WTC11 (cell line): ENCODE measurements around the gene IFRD1.

Source experiments
- CTCF ChIP-seq: fragments of 200-600 bp; IDR thresholded peaks from 2 replicates; pipeline ENCODE4 v1.8.0; 2022; ENCODE audit warnings: antibody characterized with exemption
- ELF4 ChIP-seq: sonication (generic); formaldehyde crosslinking; IDR thresholded peaks from 2 replicates; pipeline ENCODE4 v1.8.1; 2022; ENCODE audit warnings: low read depth, mild to moderate bottlenecking, moderate library complexity, missing genetic modification reagents
- USF2 ChIP-seq: sonication (generic); formaldehyde crosslinking; IDR thresholded peaks from 2 replicates; pipeline ENCODE4 v1.8.1; 2023; ENCODE audit warnings: mild to moderate bottlenecking, missing genetic modification reagents, moderate library complexity
- TF ChIP-seq, protein P1 (sequence below): sonication (generic); formaldehyde crosslinking; IDR thresholded peaks from 2 replicates; pipeline ENCODE4 v1.8.1; 2022; ENCODE audit warnings: missing genetic modification reagents, borderline replicate concordance

DNA sequence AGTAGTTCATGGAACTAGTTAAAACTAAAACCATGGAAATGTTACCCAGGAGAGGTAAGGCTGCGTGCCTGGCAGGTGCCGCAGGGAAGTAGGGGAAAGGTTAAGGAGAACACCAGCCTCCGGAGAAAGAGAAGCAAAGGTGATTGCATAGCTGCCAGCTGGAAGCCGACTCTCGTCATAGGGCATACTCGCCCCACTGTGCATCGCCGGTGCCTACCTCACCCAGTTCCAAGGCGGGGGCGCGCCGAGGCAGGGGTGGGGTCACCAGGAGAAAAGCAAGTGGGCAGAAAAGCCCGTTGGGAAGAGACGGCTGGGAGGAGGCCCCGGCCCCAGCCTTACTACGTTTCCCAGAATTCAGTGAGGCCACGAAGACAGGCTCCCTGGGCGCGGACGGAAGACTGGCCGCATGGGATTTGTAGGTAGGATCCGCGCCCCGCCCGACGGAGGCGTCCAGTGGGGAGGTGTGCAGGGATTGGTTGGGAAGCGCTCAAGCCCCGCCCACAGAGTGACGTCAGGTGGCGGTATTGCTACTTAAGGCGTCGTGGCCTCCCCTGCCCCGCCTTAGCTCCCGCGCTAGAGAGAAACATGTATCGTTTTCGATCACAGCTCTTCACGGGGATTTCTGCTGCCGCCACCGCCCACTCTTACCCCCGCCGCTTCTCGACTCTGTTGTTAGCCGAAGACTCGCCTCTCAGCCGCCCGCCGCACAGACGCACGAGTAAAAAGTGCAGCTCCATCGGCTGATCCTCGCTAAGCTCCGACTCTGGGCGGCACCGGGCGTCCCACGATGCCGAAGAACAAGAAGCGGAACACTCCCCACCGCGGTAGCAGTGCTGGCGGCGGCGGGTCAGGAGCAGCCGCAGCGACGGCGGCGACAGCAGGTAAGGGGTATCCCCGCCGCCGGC lies at the start of gene IFRD1:
- TF ChIP-seq ELF4 (no peak), USF2 (CRISPR knock-in tag) (no peak), CTCF (no peak)
- TF ChIP-seq, protein P1, sequence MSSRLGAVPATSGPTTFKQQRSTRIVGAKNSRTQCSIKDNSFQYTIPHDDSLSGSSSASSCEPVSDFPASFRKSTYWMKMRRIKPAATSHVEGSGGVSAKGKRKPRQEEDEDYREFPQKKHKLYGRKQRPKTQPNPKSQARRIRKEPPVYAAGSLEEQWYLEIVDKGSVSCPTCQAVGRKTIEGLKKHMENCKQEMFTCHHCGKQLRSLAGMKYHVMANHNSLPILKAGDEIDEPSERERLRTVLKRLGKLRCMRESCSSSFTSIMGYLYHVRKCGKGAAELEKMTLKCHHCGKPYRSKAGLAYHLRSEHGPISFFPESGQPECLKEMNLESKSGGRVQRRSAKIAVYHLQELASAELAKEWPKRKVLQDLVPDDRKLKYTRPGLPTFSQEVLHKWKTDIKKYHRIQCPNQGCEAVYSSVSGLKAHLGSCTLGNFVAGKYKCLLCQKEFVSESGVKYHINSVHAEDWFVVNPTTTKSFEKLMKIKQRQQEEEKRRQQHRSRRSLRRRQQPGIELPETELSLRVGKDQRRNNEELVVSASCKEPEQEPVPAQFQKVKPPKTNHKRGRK (CRISPR knock-in tag) = 0 out of 2 replicates have a peak, but pooled peaks have one; percentile 40
